IMR-90 (cell line): Measurements from ENCODE around the gene E4F1. TPM values are rescaled to one million over a fixed set of nuclear protein-coding genes. Genes with fewer than 3 reads are reported as not detected.
A peak's percentile ranks its signal among the peaks of the same experiment; 100 is the strongest.

Source experiments
- ATAC-seq: fragments of 200-7000 bp; cut with Tn5 transposase; 2 replicates; pipeline ENCODE4 v1.9.1; 2020; ENCODE audit warnings: low read depth, mild to moderate bottlenecking, moderate library complexity
- BruUV-seq: library from RNA; stranded (reverse); fragments of 400-500 nt; replicated peaks from 2 replicates; lab custom pipeline; 2021; lab: Mats Ljungman, UMichigan
- CTCF ChIA-PET: fragments of 300-600 bp; formaldehyde crosslinking; extraction: SDS; loops from one replicate; lab custom pipeline; 2021; ENCODE audit warnings: antibody characterized with exemption; lab: Yijun Ruan, JAX
- POLR2A ChIA-PET: fragments of 300-600 bp; sonication (Branson Sonifier 250); formaldehyde crosslinking; loops from one replicate; lab custom pipeline; 2022; ENCODE audit warnings: antibody characterized with exemption; ENCODE audit not compliant: unreplicated experiment; lab: Charles Lee
- DNase-seq: peaks from one replicate; pipeline ENCODE4 v3.0.0; 2013
- H2AFZ ChIP-seq: replicated peaks from 2 replicates; pipeline ENCODE3; 2013; ENCODE audit warnings: low read length, mild to moderate bottlenecking; ENCODE audit not compliant: poor library complexity
- H2AK5ac ChIP-seq: 2 replicates; pipeline ENCODE4 v1.6.1; 2013; ENCODE audit warnings: low read depth, low read length, inconsistent platforms
- H2AK9ac ChIP-seq: replicated peaks from 2 replicates; pipeline ENCODE3; 2013; ENCODE audit warnings: mild to moderate bottlenecking, low read depth, low read length, moderate library complexity; ENCODE audit not compliant: poor library complexity
- H2BK120ac ChIP-seq: 2 replicates; pipeline ENCODE4 v1.6.1; 2013; ENCODE audit warnings: low read depth, low read length, inconsistent platforms
- H2BK15ac ChIP-seq: 3 replicates; pipeline ENCODE4 v1.6.1; 2013; ENCODE audit warnings: low read depth, low read length, inconsistent platforms
- H2BK20ac ChIP-seq: 2 replicates; pipeline ENCODE4 v1.6.1; 2013; ENCODE audit warnings: low read depth, mild to moderate bottlenecking, inconsistent platforms, low read length, moderate library complexity
- H2BK5ac ChIP-seq: 2 replicates; pipeline ENCODE4 v1.6.1; 2013; ENCODE audit warnings: mild to moderate bottlenecking, low read depth, low read length, inconsistent platforms; ENCODE audit not compliant: poor library complexity, severe bottlenecking
- H3K14ac ChIP-seq: replicated peaks from 2 replicates; pipeline ENCODE4 v1.6.1; 2013; ENCODE audit warnings: low read depth, low read length, inconsistent platforms
- H3K18ac ChIP-seq: 2 replicates; pipeline ENCODE4 v1.6.1; 2013; ENCODE audit warnings: low read depth, low read length, control low read depth
- H3K23ac ChIP-seq: 2 replicates; pipeline ENCODE4 v1.6.1; 2013; ENCODE audit warnings: low read depth, low read length, inconsistent platforms
- H3K27ac ChIP-seq: 2 replicates; pipeline ENCODE4 v1.5.1; 2013; ENCODE audit warnings: mild to moderate bottlenecking, control low read depth, low read length; ENCODE audit not compliant: insufficient read depth
- H3K27me3 ChIP-seq: 2 replicates; pipeline ENCODE4 v1.6.1; 2013; ENCODE audit warnings: low read length; ENCODE audit not compliant: control insufficient read depth, insufficient read depth
- H3K36me3 ChIP-seq: 2 replicates; pipeline ENCODE4 v1.6.1; 2013; ENCODE audit warnings: low read length, mixed read lengths; ENCODE audit not compliant: control insufficient read depth, insufficient read depth
- H3K4ac ChIP-seq: 2 replicates; pipeline ENCODE4 v1.6.1; 2013; ENCODE audit warnings: low read depth, low read length, inconsistent platforms
- H3K4me1 ChIP-seq: 2 replicates; pipeline ENCODE4 v1.6.1; 2013; ENCODE audit warnings: low read length, mixed read lengths; ENCODE audit not compliant: control insufficient read depth, insufficient read depth
- H3K4me2 ChIP-seq: 2 replicates; pipeline ENCODE4 v1.6.1; 2013; ENCODE audit warnings: low read depth, mild to moderate bottlenecking, control low read depth, low read length, moderate library complexity
- H3K4me3 ChIP-seq: 2 replicates; pipeline ENCODE4 v1.5.1; 2013; ENCODE audit warnings: low read depth, mild to moderate bottlenecking, control low read depth, low read length, moderate library complexity; ENCODE audit not compliant: insufficient read depth
- H3K56ac ChIP-seq: 2 replicates; pipeline ENCODE4 v1.6.1; 2013; ENCODE audit warnings: low read length, inconsistent platforms; ENCODE audit not compliant: insufficient read depth; ENCODE audit errors: extremely low read depth
- H3K79me1 ChIP-seq, 2 experiments: 2 replicates each; pipeline ENCODE4 v1.6.1; 2013; ENCODE audit warnings: low read length in 2 of 2, inconsistent platforms in 1 of 2, low read depth in 1 of 2
- H3K9ac ChIP-seq: 2 replicates; pipeline ENCODE4 v1.6.1; 2013; ENCODE audit warnings: low read depth, low read length, control low read depth
- H3K9me1 ChIP-seq: 2 replicates; pipeline ENCODE4 v1.6.1; 2013; ENCODE audit warnings: low read length, inconsistent platforms; ENCODE audit not compliant: insufficient read depth
- H3K9me3 ChIP-seq: 2 replicates; pipeline ENCODE4 v1.6.1; 2013; ENCODE audit warnings: low read length; ENCODE audit not compliant: control insufficient read depth, insufficient read depth
- H4K20me1 ChIP-seq: 2 replicates; pipeline ENCODE4 v1.6.1; 2013; ENCODE audit warnings: low read length, inconsistent platforms; ENCODE audit not compliant: insufficient read depth
- H4K5ac ChIP-seq: 2 replicates; pipeline ENCODE4 v1.6.1; 2013; ENCODE audit warnings: mild to moderate bottlenecking, low read depth, low read length, control low read depth
- H4K8ac ChIP-seq, 2 experiments: 2 replicates each; pipeline ENCODE4 v1.6.1; 2013; ENCODE audit warnings: low read depth in 2 of 2, low read length in 2 of 2, control low read depth in 1 of 2, inconsistent platforms in 1 of 2
- H4K91ac ChIP-seq: 2 replicates; pipeline ENCODE4 v1.6.1; 2013; ENCODE audit warnings: low read depth, low read length, inconsistent platforms; ENCODE audit not compliant: insufficient read depth
- MAFK ChIP-seq: IDR thresholded peaks from 2 replicates; pipeline ENCODE4 v1.6.1; 2012; ENCODE audit warnings: low read depth, low read length, improper control_type of control experiment
- RAD21 ChIP-seq: IDR thresholded peaks from 2 replicates; pipeline ENCODE4 v1.6.1; 2012; ENCODE audit warnings: low read length, improper control_type of control experiment
- RCOR1 ChIP-seq: IDR thresholded peaks from 2 replicates; pipeline ENCODE4 v1.6.1; 2012; ENCODE audit warnings: mild to moderate bottlenecking, low read length, improper control_type of control experiment; ENCODE audit not compliant: insufficient replicate concordance
- SMC3 ChIP-seq: fragments of 150-350 bp; IDR thresholded peaks from 2 replicates; pipeline ENCODE4 v1.6.1; 2016; ENCODE audit warnings: low read depth, mild to moderate bottlenecking, antibody characterized with exemption, low read length, moderate library complexity
- USF2 ChIP-seq: fragments of 150-350 bp; IDR thresholded peaks from 2 replicates; pipeline ENCODE4 v1.6.1; 2017; ENCODE audit warnings: mild to moderate bottlenecking, antibody characterized with exemption, low read length, low read depth
- WGBS, 2 experiments: methylation state at CpG; one replicate each; pipeline versions ENCODE4 v1.1.5 to v1.1.7; 2013; ENCODE audit warnings: missing lambda C conversion rate in 2 of 2; ENCODE audit not compliant: insufficient read length in 1 of 2; ENCODE audit errors: extremely low coverage in 2 of 2; 5-methylcytosine and 5-hydroxymethylcytosine counted together
- dilution Hi-C: fragments of 300-500 bp; cut with HindIII; formaldehyde crosslinking; loops from one replicate; pipeline ENCODE4 v1.14.3; 2018; ENCODE audit warnings: low sequenced_read_pairs; ENCODE audit not compliant: unreplicated experiment
- in situ Hi-C: fragments of 300-500 bp; cut with MboI; formaldehyde crosslinking; loops from 3 replicates; pipeline ENCODE4 v1.14.3; 2019; ENCODE audit warnings: low sequenced_read_pairs, inconsistent platforms, mixed read lengths
- intact Hi-C: fragments of 100-400 bp; cut with micrococcal nuclease; formaldehyde crosslinking; loops from 2 replicates; pipeline ENCODE4 v1.10.0; 2022
- polyA plus RNA-seq, 3 experiments: library from polyadenylated mRNA; depleted of rRNA; stranded (reverse); fragments of >200 nt; gene quantifications; 2 replicates each; pipeline ENCODE4 v1.2.3, GENCODE V29; 2012; ENCODE audit warnings: low replicate concordance in 1 of 3
- total RNA-seq: library from RNA; depleted of rRNA; stranded (reverse); fragments of >200 nt; gene quantifications from 2 replicates; pipeline ENCODE4 v1.2.3, GENCODE V29; 2012

Gene E4F1
- total and polyA plus RNA-seq, 2 of the 4 experiments (the other 2 are of a cell fraction): 13.1 to 33.0 TPM

GRCh38 chr16:2206780-2207433 is 16.5 kb upstream of the E4F1 start:
- peaks cover 25% of the 10 kb centered on the region; the same call in 1 of the 2 replicates for H3K36me3 ChIP-seq
- no peak overlapping the region; a peak in 1 of 4 replicates for H4K8ac ChIP-seq
- H3K4me1 ChIP-seq: peaks cover 7% of the 10 kb centered on the region
- no peak overlapping the region for H2AFZ ChIP-seq
- 94% methylated on average over 6 of the region's 23 CpGs; no CpG with 5 or more reads in 1 of the 2 experiments for WGBS, 2 experiments
- no peak overlapping the region for H3K4me2 ChIP-seq
- H2BK120ac ChIP-seq: no peak overlapping the region
- CTCF ChIA-PET: no interaction called here
- no peak for ATAC-seq
- intact Hi-C loops (no loop called here), in situ Hi-C loops (no loop called here), dilution Hi-C loops (no loop called here)
- H3K4me3 ChIP-seq: no peak overlapping the region
- DNase-seq: no peak
- H3K23ac ChIP-seq: no peak overlapping the region
- no peak overlapping the region for H3K56ac ChIP-seq
- peaks cover 6% of the 10 kb centered on the region; the same call in 1 of the 2 replicates for H3K9me1 ChIP-seq
- no peaks in the 10 kb centered on the region for H3K27me3 ChIP-seq
- peaks cover 5% of the 10 kb centered on the region; the same call in 1 of the 2 replicates for H4K20me1 ChIP-seq
- no peak overlapping the region for H2BK15ac ChIP-seq
- no peak overlapping the region for H4K91ac ChIP-seq
- no peak overlapping the region for H3K14ac ChIP-seq
- no peak overlapping the region for H3K18ac ChIP-seq
- H3K27ac ChIP-seq: no peak overlapping the region
- TF ChIP-seq SMC3 (no peak), RCOR1 (no peak), RAD21 (no peak), MAFK (no peak), USF2 (no peak)
- H3K79me1 ChIP-seq: peaks cover 13 to 29% of the 10 kb centered on the region in 2 experiments
- H2BK20ac ChIP-seq: no peak overlapping the region
- H2AK9ac ChIP-seq: peak overlapping the region; percentile 93
- H2AK5ac ChIP-seq: peak overlapping the region; percentile 98; the same call in 1 of the 2 replicates
- BruUV-seq: no TSS peak
- no peak overlapping the region for H3K9ac ChIP-seq
- no peak overlapping the region for H4K5ac ChIP-seq
- POLR2A ChIA-PET: no interaction called here
- no peak overlapping the region for H2BK5ac ChIP-seq
- no peaks in the 10 kb centered on the region for H3K9me3 ChIP-seq
- H3K4ac ChIP-seq: no peak overlapping the region
